ENCODE measurements around the gene TRPT1. TPM values are rescaled to one million over a fixed set of nuclear protein-coding genes. Genes with fewer than 3 reads are reported as not detected.

The TRPT1 gene
- total and polyA plus RNA-seq, 9 of the 15 experiments (the other 6 are each of a cell fraction or from before 2014, with no cell fraction given) = 4.6 to 41.7 (median 23.1) TPM

DNA sequence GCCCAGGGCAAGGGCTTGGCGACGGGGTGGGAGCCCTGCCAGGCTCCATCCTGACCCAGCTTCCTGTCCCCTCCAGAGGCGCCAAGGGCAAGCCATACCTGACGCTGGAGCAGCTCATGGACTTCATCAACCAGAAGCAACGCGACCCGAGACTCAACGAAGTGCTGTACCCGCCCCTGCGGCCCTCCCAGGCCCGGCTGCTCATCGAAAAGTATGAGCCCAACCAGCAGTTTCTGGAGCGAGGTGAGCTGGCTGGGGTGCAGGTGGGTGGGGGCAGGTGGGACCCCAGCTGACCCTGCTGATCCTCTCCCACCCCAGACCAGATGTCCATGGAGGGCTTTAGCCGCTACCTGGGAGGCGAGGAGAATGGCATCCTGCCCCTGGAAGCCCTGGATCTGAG is 30.3 kb upstream of the TRPT1 start:
- Histone ChIP-seq H4K20me1 (replicated peaks; ENCODE audit: control insufficient read depth, insufficient read depth, low read length) (peaks cover 11% of the 10 kb centered on the region), H3K9me1 (ENCODE audit: control insufficient read depth, insufficient read depth, low read length) (no peaks in the 10 kb centered on the region), H3K4me2 (ENCODE audit: insufficient read depth, low read length) (no peak overlapping the region), H3K27me3 (ENCODE audit: control insufficient read depth in 2 of 2, insufficient read depth in 2 of 2, low read length in 2 of 2) (no peaks in the 10 kb centered on the region), H3K9ac (ENCODE audit: insufficient read depth in 1 of 2, low read depth in 2 of 2, low read length in 2 of 2) (peak overlapping the region in 1 of 2 experiments; percentile 76; a peak in 2 of 4 replicates), H3K79me2 (ENCODE audit: control insufficient read depth, insufficient read depth, low read length) (peaks cover 27% of the 10 kb centered on the region), H3K4me1 (replicated peaks in 1 of 2; ENCODE audit: control insufficient read depth in 2 of 2, insufficient read depth in 2 of 2, low read length in 2 of 2) (peaks cover 6 to 60% of the 10 kb centered on the region in 2 experiments; a peak in 4 of 5 replicates), H2AFZ (ENCODE audit: low read depth, low read length) (no peak overlapping the region), H3K27ac (ENCODE audit: extremely low read depth, low read depth, low read length) (no peak overlapping the region), H3K9me3 (replicated peaks; ENCODE audit: control insufficient read depth, insufficient read depth, low read depth, low read length) (no peaks in the 10 kb centered on the region), H3K36me3 (ENCODE audit: control insufficient read depth, insufficient read depth, low read length) (peaks cover 75% of the 10 kb centered on the region), H3K4me3 (no peak overlapping the region)
- TF ChIP-seq, protein P1, sequence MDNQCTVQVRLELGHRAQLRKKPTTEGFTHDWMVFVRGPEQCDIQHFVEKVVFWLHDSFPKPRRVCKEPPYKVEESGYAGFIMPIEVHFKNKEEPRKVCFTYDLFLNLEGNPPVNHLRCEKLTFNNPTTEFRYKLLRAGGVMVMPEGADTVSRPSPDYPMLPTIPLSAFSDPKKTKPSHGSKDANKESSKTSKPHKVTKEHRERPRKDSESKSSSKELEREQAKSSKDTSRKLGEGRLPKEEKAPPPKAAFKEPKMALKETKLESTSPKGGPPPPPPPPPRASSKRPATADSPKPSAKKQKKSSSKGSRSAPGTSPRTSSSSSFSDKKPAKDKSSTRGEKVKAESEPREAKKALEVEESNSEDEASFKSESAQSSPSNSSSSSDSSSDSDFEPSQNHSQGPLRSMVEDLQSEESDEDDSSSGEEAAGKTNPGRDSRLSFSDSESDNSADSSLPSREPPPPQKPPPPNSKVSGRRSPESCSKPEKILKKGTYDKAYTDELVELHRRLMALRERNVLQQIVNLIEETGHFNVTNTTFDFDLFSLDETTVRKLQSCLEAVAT (IDR thresholded peaks at IDR 0.05) = no peak
- peak; percentile 18; the same call in 1 of the 2 replicates for TF ChIP-seq RBFOX2 (IDR thresholded peaks at IDR 0.05; ENCODE audit: low read depth, low read length)
- in situ Hi-C loops (cut with MboI) = no loop called here
- FAIRE-seq (no peak), DNase-seq (ENCODE audit: extremely low read depth in 1 of 4, low spot score in 3 of 4) (no peak), ATAC-seq (no peak)
- POLR2A ChIA-PET = interaction anchor here (0.9 to 4.4 kb wide), 2 partner anchors 8 to 13 kb away, joined by 4 to 43 read pairs; no protein-coding TSS in a partner anchor
- WGBS (ENCODE audit: insufficient coverage, low coverage, missing lambda C conversion rate) = 95% methylated on average over 13 of the region's 15 CpGs
- CTCF ChIA-PET (ENCODE audit: low intra/inter-chr PET ratio) = no interaction called here
- no TSS peak for BruUV-seq (replicated peaks)
- intact Hi-C loops (cut with micrococcal nuclease) = no loop called here
